H1 (cell line): ENCODE data around the gene MAST1. TPM values are rescaled to one million over a fixed set of nuclear protein-coding genes. Genes with fewer than 3 reads are reported as not detected.

ENCODE experiments used
- BACH1 ChIP-seq: IDR thresholded peaks from 2 replicates; pipeline ENCODE4 v1.6.1; 2012; ENCODE audit warnings: low read length, improper control_type of control experiment
- BRCA1 ChIP-seq: IDR thresholded peaks from 2 replicates; pipeline ENCODE4 v1.6.1; 2012; ENCODE audit warnings: low read depth, low read length, improper control_type of control experiment
- CHD1 ChIP-seq: IDR thresholded peaks from 2 replicates; pipeline ENCODE4 v1.6.1; 2012; ENCODE audit warnings: low read depth, low read length, improper control_type of control experiment
- GTF2F1 ChIP-seq: IDR thresholded peaks from 2 replicates; pipeline ENCODE4 v1.6.1; 2012; ENCODE audit warnings: low read depth, low read length, improper control_type of control experiment, borderline replicate concordance
- JUND ChIP-seq: IDR thresholded peaks from 2 replicates; pipeline ENCODE4 v1.6.1; 2011; ENCODE audit warnings: mild to moderate bottlenecking, improper control_type of control experiment, low read length
- MAFK ChIP-seq: IDR thresholded peaks from 2 replicates; pipeline ENCODE4 v1.6.1; 2012; ENCODE audit warnings: low read depth, mild to moderate bottlenecking, improper control_type of control experiment, low read length
- NRF1 ChIP-seq: IDR thresholded peaks from 2 replicates; pipeline ENCODE4 v1.6.1; 2011; ENCODE audit warnings: mild to moderate bottlenecking, low read depth, low read length, improper control_type of control experiment
- polyA plus RNA-seq, 7 experiments: library from polyadenylated mRNA; depleted of rRNA in 3 of 7; stranded (reverse) in 5 of 7; unstranded in 2 of 7; fragments of >200 nt in 5 of 7; fragments of 200-250 nt in 2 of 7; gene quantifications; 1 replicate in 5 of 7; 2 replicates in 1 of 7; 4 replicates in 1 of 7; pipeline versions ENCODE4 v1.2.1 to v1.2.3, GENCODE V29; 2011 to 2013; ENCODE audit warnings: missing spikeins in 2 of 7, mixed read lengths in 2 of 7
- total RNA-seq: library from RNA; stranded (reverse); fragmentation: NEBNext Ultra II Directional; extraction: Animal tissue kit (Norgen Biotek cat#: 25700); gene quantifications from 2 replicates; pipeline ENCODE4 v1.2.1, GENCODE V29; 2021

Gene MAST1
- total and polyA plus RNA-seq, 2 of the 8 experiments (the other 6 are each of a cell fraction or from before 2014, with no cell fraction given) = 15.6 to 28.3 TPM

- TF ChIP-seq BRCA1 (no peak), BACH1 (no peak), JUND (no peak), GTF2F1 (no peak), NRF1 (no peak), MAFK (no peak), CHD1 (no peak)
Measured at GRCh38 chr19:12875086-12875485, 36.8 kb downstream of the MAST1 start (continued).
